Measurements from ENCODE around the gene TMEM18. TPM values are rescaled to one million over a fixed set of nuclear protein-coding genes. Genes with fewer than 3 reads are reported as not detected.

TMEM18 gene
- total RNA-seq, 1 experiment from 2014 or later: 33.5 TPM

DNA sequence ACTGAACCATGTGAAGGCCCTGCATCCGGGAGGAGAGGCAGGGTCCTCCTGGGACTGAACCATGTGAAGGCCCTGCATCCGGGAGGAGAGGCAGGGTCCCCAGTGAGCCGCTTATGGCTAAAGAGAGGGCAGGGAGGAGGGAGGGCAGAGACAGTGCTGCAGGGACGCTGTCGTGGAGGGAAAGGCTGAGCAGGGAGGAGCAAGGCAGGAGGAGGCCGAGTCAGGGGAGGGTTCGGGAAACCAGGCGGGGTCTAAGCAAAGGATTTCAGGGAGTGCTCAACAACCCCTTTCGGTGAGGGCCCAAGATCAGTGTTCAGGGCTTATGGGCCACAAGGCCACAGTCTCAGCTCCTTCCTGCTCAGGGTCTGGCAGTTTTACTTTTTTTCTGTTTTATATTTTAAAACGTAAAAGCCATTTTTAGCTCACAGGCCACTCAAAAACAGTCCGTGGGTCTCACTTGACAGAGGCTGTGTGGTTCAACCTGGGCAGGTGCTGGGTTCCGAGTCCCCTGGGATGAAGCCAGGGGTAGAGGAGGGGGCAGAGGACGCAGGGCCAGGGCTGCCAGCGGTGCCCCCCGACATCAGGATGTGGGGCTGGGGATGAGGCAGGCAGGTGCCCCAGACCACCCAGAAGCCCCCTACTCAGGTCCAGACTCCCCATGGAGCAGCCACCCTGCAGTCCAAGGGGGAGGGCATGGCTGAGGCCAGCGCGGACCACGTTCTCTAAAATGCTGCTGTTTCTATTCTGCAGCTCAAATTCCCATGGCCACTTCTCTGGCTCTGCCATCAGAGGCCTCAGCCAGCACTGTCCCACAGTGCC lies 5.2 kb downstream of the TMEM18 start:
- no peak overlapping the region for H3K4me3 ChIP-seq (replicated peaks in 1 of 2; ENCODE audit: low read depth in 1 of 2, low read length in 2 of 2)
- H3K9ac ChIP-seq (ENCODE audit: low read length): no peak overlapping the region
- H4K20me1 ChIP-seq (ENCODE audit: insufficient read depth): no peaks in the 10 kb centered on the region
- H3K27me3 ChIP-seq (ENCODE audit: insufficient read depth, low read length): no peaks in the 10 kb centered on the region
- no peak for TF ChIP-seq EZH2phosphoT487 (IDR thresholded peaks at IDR 0.05; ENCODE audit: borderline replicate concordance)
- TF ChIP-seq YY1 (IDR thresholded peaks at IDR 0.05; ENCODE audit: extremely low read depth, insufficient replicate concordance, low read depth, low read length): no peak
- no peak for TF ChIP-seq EZH2 (IDR thresholded peaks at IDR 0.05)
- TF ChIP-seq, protein P1, sequence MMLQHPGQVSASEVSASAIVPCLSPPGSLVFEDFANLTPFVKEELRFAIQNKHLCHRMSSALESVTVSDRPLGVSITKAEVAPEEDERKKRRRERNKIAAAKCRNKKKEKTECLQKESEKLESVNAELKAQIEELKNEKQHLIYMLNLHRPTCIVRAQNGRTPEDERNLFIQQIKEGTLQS (IDR thresholded peaks at IDR 0.05): no peak
- no peak for TF ChIP-seq CBX3 (IDR thresholded peaks at IDR 0.05; ENCODE audit: low read depth)
- no peak for TF ChIP-seq ZNF274 (IDR thresholded peaks at IDR 0.05; ENCODE audit: low read depth, low read length)
- no peak for TF ChIP-seq EGR1 (IDR thresholded peaks at IDR 0.05; ENCODE audit: low read depth)
- TF ChIP-seq, protein P2, sequence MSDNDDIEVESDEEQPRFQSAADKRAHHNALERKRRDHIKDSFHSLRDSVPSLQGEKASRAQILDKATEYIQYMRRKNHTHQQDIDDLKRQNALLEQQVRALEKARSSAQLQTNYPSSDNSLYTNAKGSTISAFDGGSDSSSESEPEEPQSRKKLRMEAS (IDR thresholded peaks at IDR 0.05): no peak
- TF ChIP-seq, protein P3, sequence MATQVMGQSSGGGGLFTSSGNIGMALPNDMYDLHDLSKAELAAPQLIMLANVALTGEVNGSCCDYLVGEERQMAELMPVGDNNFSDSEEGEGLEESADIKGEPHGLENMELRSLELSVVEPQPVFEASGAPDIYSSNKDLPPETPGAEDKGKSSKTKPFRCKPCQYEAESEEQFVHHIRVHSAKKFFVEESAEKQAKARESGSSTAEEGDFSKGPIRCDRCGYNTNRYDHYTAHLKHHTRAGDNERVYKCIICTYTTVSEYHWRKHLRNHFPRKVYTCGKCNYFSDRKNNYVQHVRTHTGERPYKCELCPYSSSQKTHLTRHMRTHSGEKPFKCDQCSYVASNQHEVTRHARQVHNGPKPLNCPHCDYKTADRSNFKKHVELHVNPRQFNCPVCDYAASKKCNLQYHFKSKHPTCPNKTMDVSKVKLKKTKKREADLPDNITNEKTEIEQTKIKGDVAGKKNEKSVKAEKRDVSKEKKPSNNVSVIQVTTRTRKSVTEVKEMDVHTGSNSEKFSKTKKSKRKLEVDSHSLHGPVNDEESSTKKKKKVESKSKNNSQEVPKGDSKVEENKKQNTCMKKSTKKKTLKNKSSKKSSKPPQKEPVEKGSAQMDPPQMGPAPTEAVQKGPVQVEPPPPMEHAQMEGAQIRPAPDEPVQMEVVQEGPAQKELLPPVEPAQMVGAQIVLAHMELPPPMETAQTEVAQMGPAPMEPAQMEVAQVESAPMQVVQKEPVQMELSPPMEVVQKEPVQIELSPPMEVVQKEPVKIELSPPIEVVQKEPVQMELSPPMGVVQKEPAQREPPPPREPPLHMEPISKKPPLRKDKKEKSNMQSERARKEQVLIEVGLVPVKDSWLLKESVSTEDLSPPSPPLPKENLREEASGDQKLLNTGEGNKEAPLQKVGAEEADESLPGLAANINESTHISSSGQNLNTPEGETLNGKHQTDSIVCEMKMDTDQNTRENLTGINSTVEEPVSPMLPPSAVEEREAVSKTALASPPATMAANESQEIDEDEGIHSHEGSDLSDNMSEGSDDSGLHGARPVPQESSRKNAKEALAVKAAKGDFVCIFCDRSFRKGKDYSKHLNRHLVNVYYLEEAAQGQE (IDR thresholded peaks at IDR 0.05; ENCODE audit: low read depth): no peak
- no peak for ATAC-seq
- BruUV-seq (replicated peaks): no TSS peak
- peaks cover 19 to 45% of the 10 kb centered on the region in 2 experiments for H3K36me3 ChIP-seq (ENCODE audit: control insufficient read depth in 1 of 2, insufficient read depth in 2 of 2, low read length in 2 of 2)
- H3K9me3 ChIP-seq (ENCODE audit: control insufficient read depth in 1 of 2, insufficient read depth in 1 of 2, low read depth in 1 of 2, low read length in 2 of 2): no peaks in the 10 kb centered on the region
- H3K4me1 ChIP-seq (ENCODE audit: control insufficient read depth in 1 of 2, insufficient read depth in 2 of 2, low read length in 2 of 2): peaks cover 5 to 12% of the 10 kb centered on the region in 2 experiments; a peak in 3 of 4 replicates
- ChIA-PET CTCF (no interaction called here), POLR2A (no interaction called here), RAD21 (ENCODE audit: low non-redundant PET in 1 of 2, low total read pairs in 2 of 2, uncharacterized antibody in 2 of 2, unreplicated experiment in 2 of 2) (no interaction called here)
- H3K27ac ChIP-seq (ENCODE audit: low read depth, low read length): no peak overlapping the region
- H3K4me2 ChIP-seq (ENCODE audit: low read length): no peak overlapping the region
- DNase-seq (ENCODE audit: low read depth, low spot score): no peak
- H3K9me2 ChIP-seq (ENCODE audit: insufficient read depth): no peaks in the 10 kb centered on the region
- peaks cover 41% of the 10 kb centered on the region for H3K79me2 ChIP-seq (ENCODE audit: insufficient read depth, low read length)
- intact Hi-C loops (cut with micrococcal nuclease): no loop called here
- no peak overlapping the region for H2AFZ ChIP-seq (ENCODE audit: low read depth, low read length, poor library complexity, severe bottlenecking)

All from HCT116 (cell line).